Measurements from ENCODE around the gene CCDC50. TPM values are rescaled to one million over a fixed set of nuclear protein-coding genes. Genes with fewer than 3 reads are reported as not detected.
A peak's percentile ranks its signal among the peaks of the same experiment; 100 is the strongest.

The CCDC50 gene
- total and polyA plus RNA-seq, 2 donors (not counting 3 experiments of a cell fraction or from before 2014, with no cell fraction given), result 44.4 to 137 TPM

- dilution Hi-C loops (cut with MboI; ENCODE audit: extremely low pct_ligation_motif_present, low sequenced_read_pairs) (no loop called here), intact Hi-C loops (cut with micrococcal nuclease) (loop anchor here (1.0 to 10.0 kb wide), 3 partner anchors 8 to 727 kb away; no protein-coding TSS in a partner anchor)
- Histone ChIP-seq H3K4me1 (ENCODE audit: control insufficient read depth, extremely low read depth, insufficient read depth, low read length) (peaks cover 64% of the 10 kb centered on the region), H3K4me3 (replicated peaks in 1 of 3; ENCODE audit: insufficient read depth in 1 of 3, low read depth in 1 of 3, low read length in 3 of 3) (peak overlapping the region in 1 of 3 experiments; percentile 21), H3K4me2 (ENCODE audit: insufficient read depth, low read length) (peak overlapping the region; percentile 80), H4K20me1 (replicated peaks; ENCODE audit: control insufficient read depth, extremely low read depth, insufficient read depth, low read length) (no peaks in the 10 kb centered on the region), H3K9me1 (replicated peaks; ENCODE audit: control insufficient read depth, extremely low read depth, insufficient read depth, low read length) (no peaks in the 10 kb centered on the region), H3K9me3 (replicated peaks; ENCODE audit: control insufficient read depth, insufficient read depth, low read length) (no peaks in the 10 kb centered on the region), H3K36me3 (ENCODE audit: control insufficient read depth in 2 of 2, extremely low read depth in 1 of 2, insufficient read depth in 2 of 2, low read length in 2 of 2) (no peaks in the 10 kb centered on the region), H3K79me2 (ENCODE audit: control insufficient read depth, insufficient read depth, low read length) (peaks cover 99% of the 10 kb centered on the region), H3K27me3 (ENCODE audit: control insufficient read depth in 2 of 2, insufficient read depth in 2 of 2, low read length in 2 of 2) (no peaks in the 10 kb centered on the region), H3K27ac (ENCODE audit: insufficient read depth, low read depth, low read length) (peak overlapping the region; percentile 63), H2AFZ (ENCODE audit: low read depth, low read length) (no peak overlapping the region), H3K9ac (replicated peaks; ENCODE audit: extremely low read depth, insufficient read depth, low read length) (peak overlapping the region; percentile 26)
- FAIRE-seq (peak; percentile 26), DNase-seq (ENCODE audit: low read depth, low spot score) (no peak)
- CTCF ChIA-PET, result interaction anchor here (0.8 to 2.2 kb wide), 8 partner anchors 9 to 1106 kb away, joined by 3 to 10 read pairs (median 6); partner anchors contain the start of gene CCDC50
- POLR2A ChIA-PET, result interaction anchor here (1.1 kb wide), 1 partner anchor 9 kb away, joined by 3 read pairs; the partner anchor contains the start of gene CCDC50
- TF ChIP-seq GATA2 (IDR thresholded peaks at IDR 0.05; ENCODE audit: insufficient read depth, insufficient read length, low read depth, low read length) (no peak), JUN (IDR thresholded peaks at IDR 0.05; ENCODE audit: borderline replicate concordance, insufficient read depth, insufficient read length, low read depth) (no peak), FOS (IDR thresholded peaks at IDR 0.05; ENCODE audit: borderline replicate concordance, insufficient read depth, low read length) (no peak), MAX (IDR thresholded peaks at IDR 0.05; ENCODE audit: insufficient read depth, insufficient read length) (no peak), CTCF (IDR thresholded peaks at IDR 0.05; ENCODE audit: extremely low read depth in 1 of 2, insufficient read depth in 1 of 2, low read depth in 1 of 2, low read length in 2 of 2) (no peak), POLR2AphosphoS5 (IDR thresholded peaks at IDR 0.05; ENCODE audit: insufficient read depth, low read depth, low read length) (no peak)
- TSS peak; percentile 8 for BruUV-seq (replicated peaks)
Measured at GRCh38 chr3:191338177-191338488, 8.9 kb downstream of the CCDC50 start.

All from endothelial cell of umbilical vein (primary cell).